Calu3 (cell line): Measurements from ENCODE around the gene NUAK2. TPM values are rescaled to one million over a fixed set of nuclear protein-coding genes. Genes with fewer than 3 reads are reported as not detected.

ENCODE experiments used
- Bru-seq: library from RNA; stranded (reverse); fragments of 400-500 nt; gene quantifications from one replicate; lab custom pipeline; 2021; lab: Mats Ljungman, UMichigan
- BruChase-seq, 2 experiments: library from RNA; stranded (reverse); fragments of 400-500 nt; gene quantifications; one replicate each; lab custom pipeline; 2021; lab: Mats Ljungman, UMichigan
- BruUV-seq: library from RNA; stranded (reverse); fragments of 400-500 nt; replicated peaks from 2 replicates; lab custom pipeline; 2021; lab: Mats Ljungman, UMichigan
- CTCF ChIA-PET: fragments of 300-600 bp; sonication (Branson Sonifier 250); formaldehyde crosslinking; loops from one replicate; lab custom pipeline; 2022; ENCODE audit warnings: antibody characterized with exemption; lab: Charles Lee
- DNase-seq: peaks from one replicate; pipeline ENCODE4 v3.0.0; 2022
- H3K27ac Mint-ChIP-seq: one replicate; pipeline ENCODE4 v1.8.0; 2022; ENCODE audit warnings: mixed read lengths; ENCODE audit not compliant: unreplicated experiment
- H3K27me3 Mint-ChIP-seq: one replicate; pipeline ENCODE4 v1.8.0; 2022; ENCODE audit warnings: mixed read lengths; ENCODE audit not compliant: unreplicated experiment
- H3K36me3 Mint-ChIP-seq: one replicate; pipeline ENCODE4 v1.8.0; 2022; ENCODE audit warnings: mild to moderate bottlenecking, moderate library complexity, mixed read lengths; ENCODE audit not compliant: insufficient read depth, unreplicated experiment
- H3K4me1 Mint-ChIP-seq: one replicate; pipeline ENCODE4 v1.8.0; 2022; ENCODE audit warnings: mild to moderate bottlenecking, low read depth, mixed read lengths; ENCODE audit not compliant: unreplicated experiment
- H3K4me3 Mint-ChIP-seq: one replicate; pipeline ENCODE4 v1.8.0; 2022; ENCODE audit warnings: mild to moderate bottlenecking, low read depth, moderate library complexity, mixed read lengths; ENCODE audit not compliant: unreplicated experiment
- H3K9me3 Mint-ChIP-seq: one replicate; pipeline ENCODE4 v1.8.0; 2022; ENCODE audit warnings: low read depth, mixed read lengths; ENCODE audit not compliant: unreplicated experiment
- CTCF ChIP-seq: fragments of 200-600 bp; IDR thresholded peaks from one replicate; pipeline ENCODE4 v1.8.0; 2022; ENCODE audit warnings: antibody characterized with exemption; ENCODE audit not compliant: unreplicated experiment
- intact Hi-C: fragments of 100-400 bp; cut with micrococcal nuclease; formaldehyde crosslinking; loops from one replicate; pipeline ENCODE4 v1.10.0; 2022; ENCODE audit not compliant: unreplicated experiment
- long read RNA-seq: library from polyadenylated mRNA; stranded (forward); transcript quantifications from one replicate; pipeline ENCODE4 v2.0.0, GENCODE V29; 2022
- total RNA-seq: library from RNA; stranded (reverse); gene quantifications from 2 replicates; pipeline ENCODE4 v1.2.3, GENCODE V29; 2022

The NUAK2 gene
- 2.6 and 3.7 TPM in 2 replicates for total RNA-seq
- percentile 51 among the genes with signal in this experiment for Bru-seq, nascent RNA
- percentile 40 among the genes with signal in this experiment for BruChase-seq, experiment 1, labeled RNA remaining after a 6-hour chase
- BruChase-seq, experiment 2, labeled RNA remaining after a 2-hour chase: percentile 46 among the genes with signal in this experiment
- long read RNA-seq, transcript NUAK2-201 (7 exons, 3,441 nt): major isoform, 6 of 6 reads
- long read RNA-seq, partial matches to known transcripts: 0 of 6 reads
- long read RNA-seq, other reads (novel, unspliced or antisense): 0 of 6 reads

- TF ChIP-seq CTCF: peak; percentile 33
- CTCF ChIA-PET: interaction anchor here (0.7 to 5.9 kb wide), 8 partner anchors 8 to 49 kb away, joined by 3 to 127 read pairs (median 6); no protein-coding TSS in a partner anchor
- DNase-seq: peak; percentile 97
- intact Hi-C loops: loop anchor here (1.0 kb wide), 1 partner anchor 48 kb away; no protein-coding TSS in a partner anchor
- H3K9me3 Mint-ChIP-seq: no peaks in the 10 kb centered on the region
- H3K27me3 Mint-ChIP-seq: peaks cover 13% of the 10 kb centered on the region
- BruUV-seq: no TSS peak
- peaks cover 57% of the 10 kb centered on the region for H3K4me1 Mint-ChIP-seq
- peak within 1 kb of the TSS; percentile 85 for H3K4me3 Mint-ChIP-seq
- H3K27ac Mint-ChIP-seq: peak within 1 kb of the TSS; percentile 6
- H3K36me3 Mint-ChIP-seq: peaks cover 25% of the 10 kb centered on the region
These were observed at the start of gene NUAK2 for GRCh38 chr1:205321162-205321958. NUAK2 (minus strand) TSS chr1:205321745; CDS start chr1:205321628, 117 bp downstream.

- no peaks in the 10 kb centered on the region for H3K9me3 Mint-ChIP-seq
- H3K36me3 Mint-ChIP-seq: no peaks in the 10 kb centered on the region
- no peak for DNase-seq
- CTCF ChIA-PET: no interaction called here
- H3K27me3 Mint-ChIP-seq: peaks cover 58% of the 10 kb centered on the region
- intact Hi-C loops: no loop called here
- H3K4me3 Mint-ChIP-seq: no peak overlapping the region
- peaks cover 16% of the 10 kb centered on the region for H3K4me1 Mint-ChIP-seq
- TF ChIP-seq CTCF: no peak
- BruUV-seq: no TSS peak
- no peak overlapping the region for H3K27ac Mint-ChIP-seq
These were observed 49.2 kb upstream of the NUAK2 start for GRCh38 chr1:205370780-205371179.

- H3K36me3 Mint-ChIP-seq: no peaks in the 10 kb centered on the region
- BruUV-seq: no TSS peak
- H3K27me3 Mint-ChIP-seq: peaks cover 47% of the 10 kb centered on the region
- no peak overlapping the region for H3K4me3 Mint-ChIP-seq
- no peak for DNase-seq
- intact Hi-C loops: no loop called here
- CTCF ChIA-PET: no interaction called here
- peaks cover 11% of the 10 kb centered on the region for H3K4me1 Mint-ChIP-seq
- H3K27ac Mint-ChIP-seq: no peak overlapping the region
- no peak for TF ChIP-seq CTCF
- H3K9me3 Mint-ChIP-seq: no peaks in the 10 kb centered on the region
These were observed 48.2 kb upstream of the NUAK2 start for GRCh38 chr1:205369701-205370123.

GRCh38 chr1:205368478-205368877 lies 46.9 kb upstream of the NUAK2 start:
- no peak overlapping the region for H3K4me3 Mint-ChIP-seq
- no TSS peak for BruUV-seq
- no peaks in the 10 kb centered on the region for H3K9me3 Mint-ChIP-seq
- no peaks in the 10 kb centered on the region for H3K4me1 Mint-ChIP-seq
- no peak overlapping the region for H3K27ac Mint-ChIP-seq
- CTCF ChIA-PET: interaction anchor here (0.6 kb wide), 1 partner anchor 103 kb away, joined by 3 read pairs; no protein-coding TSS in a partner anchor
- no peak for DNase-seq
- peaks cover 35% of the 10 kb centered on the region for H3K27me3 Mint-ChIP-seq
- H3K36me3 Mint-ChIP-seq: no peaks in the 10 kb centered on the region
- intact Hi-C loops: no loop called here
- TF ChIP-seq CTCF: no peak
